CD14-positive monocyte (primary cell): ENCODE measurements around the gene HYI. TPM values are rescaled to one million over a fixed set of nuclear protein-coding genes. Genes with fewer than 3 reads are reported as not detected.
"Not testable (repeated sequence)": the region's sequence is repeated elsewhere in the genome, so short reads cannot be mapped to it uniquely, and the experiment has no call there.

Experiments
- DNase-seq, 3 donors: peaks; one replicate each; pipeline ENCODE4 v3.0.0-alpha.2; 2011 to 2022
- H2AFZ ChIP-seq: 2 replicates; pipeline ENCODE4 v1.6.0; 2012; ENCODE audit warnings: mild to moderate bottlenecking, low read depth, low read length, inconsistent platforms; ENCODE audit not compliant: insufficient read depth, poor library complexity, severe bottlenecking
- H3K27ac ChIP-seq, 2 donors: 1 replicate in 1 of 2; 2 replicates in 1 of 2; pipeline ENCODE4 v1.5.1; 2012 to 2013; ENCODE audit warnings: low read length in 2 of 2, control low read depth in 1 of 2, inconsistent platforms in 1 of 2, low read depth in 1 of 2, mild to moderate bottlenecking in 1 of 2
- H3K27me3 ChIP-seq, 2 donors: one replicate each; pipeline versions ENCODE4 v1.6.0 to v1.6.1; 2011 to 2013; ENCODE audit warnings: low read length in 2 of 2; ENCODE audit not compliant: control insufficient read depth in 2 of 2, insufficient read depth in 2 of 2
- H3K36me3 ChIP-seq, 2 donors: replicated peaks in 1 of 2; 1 replicate in 1 of 2; 2 replicates in 1 of 2; pipeline versions ENCODE4 v1.5.1 to v1.6.1; 2012 to 2013; ENCODE audit warnings: low read length in 2 of 2, control low read depth in 1 of 2, inconsistent platforms in 1 of 2, mild to moderate bottlenecking in 1 of 2; ENCODE audit not compliant: insufficient read depth in 2 of 2, control insufficient read depth in 1 of 2
- H3K4me1 ChIP-seq, 2 donors: 1 replicate in 1 of 2; 2 replicates in 1 of 2; pipeline versions ENCODE4 v1.5.1 to v1.6.1; 2012 to 2013; ENCODE audit warnings: low read length in 2 of 2, control low read depth in 1 of 2, inconsistent platforms in 1 of 2, mild to moderate bottlenecking in 1 of 2, moderate library complexity in 1 of 2; ENCODE audit not compliant: insufficient read depth in 2 of 2, control insufficient read depth in 1 of 2
- H3K4me2 ChIP-seq: replicated peaks from 2 replicates; pipeline ENCODE3; 2012; ENCODE audit warnings: low read length, moderate library complexity, mild to moderate bottlenecking; ENCODE audit not compliant: poor library complexity, severe bottlenecking; ENCODE audit errors: extremely low read depth
- H3K4me3 ChIP-seq, 3 experiments: fragments of 200-600 bp in 1 of 3; sonication (generic) in 1 of 3; replicated peaks in 1 of 3; 1 replicate in 2 of 3; 2 replicates in 1 of 3; pipeline ENCODE4 v1.5.1; 2011 to 2013; ENCODE audit warnings: low read length in 3 of 3, mild to moderate bottlenecking in 3 of 3, control low read depth in 2 of 3, low read depth in 2 of 3, inconsistent platforms in 1 of 3, moderate library complexity in 1 of 3
- H3K79me2 ChIP-seq: 2 replicates; pipeline ENCODE4 v1.6.0; 2012; ENCODE audit warnings: mild to moderate bottlenecking, control low read depth, inconsistent platforms, low read length, moderate library complexity; ENCODE audit not compliant: insufficient read depth
- H3K9ac ChIP-seq: 2 replicates; pipeline ENCODE4 v1.6.0; 2017; ENCODE audit warnings: low read length, mild to moderate bottlenecking; ENCODE audit not compliant: insufficient read depth, poor library complexity, severe bottlenecking
- H3K9me3 ChIP-seq, 2 donors: replicated peaks in 1 of 2; 1 replicate in 1 of 2; 2 replicates in 1 of 2; pipeline versions ENCODE4 v1.5.1 to v1.6.1; 2012 to 2013; ENCODE audit warnings: low read length in 2 of 2, control low read depth in 1 of 2; ENCODE audit not compliant: control insufficient read depth in 1 of 2, insufficient read depth in 1 of 2
- H4K20me1 ChIP-seq: 2 replicates; pipeline ENCODE4 v1.6.0; 2012; ENCODE audit warnings: mild to moderate bottlenecking, low read length, control low read depth, moderate library complexity; ENCODE audit not compliant: insufficient read depth
- H3K27ac Mint-ChIP-seq, 7 donors: one replicate each; pipeline ENCODE4 v1.8.0; 2020; ENCODE audit warnings: mild to moderate bottlenecking in 7 of 7, mixed read lengths in 7 of 7, moderate library complexity in 6 of 7, inconsistent platforms in 2 of 7
- H3K27me3 Mint-ChIP-seq, 3 donors: one replicate each; pipeline ENCODE4 v1.8.0; 2021 to 2022; ENCODE audit warnings: low read depth in 3 of 3, mild to moderate bottlenecking in 3 of 3, mixed read lengths in 3 of 3, moderate library complexity in 3 of 3, inconsistent platforms in 1 of 3
- H3K36me3 Mint-ChIP-seq, 2 donors: one replicate each; pipeline ENCODE4 v1.8.0; 2020; ENCODE audit warnings: mixed read lengths in 2 of 2, inconsistent platforms in 1 of 2, mild to moderate bottlenecking in 1 of 2
- H3K4me1 Mint-ChIP-seq: one replicate; pipeline ENCODE4 v1.8.0; 2020; ENCODE audit warnings: mild to moderate bottlenecking, mixed read lengths
- H3K4me3 Mint-ChIP-seq, 2 donors: one replicate each; pipeline ENCODE4 v1.8.0; 2020; ENCODE audit warnings: mild to moderate bottlenecking in 2 of 2, mixed read lengths in 2 of 2, moderate library complexity in 1 of 2
- H3K9me3 Mint-ChIP-seq, 7 donors: one replicate each; pipeline ENCODE4 v1.8.0; 2020 to 2022; ENCODE audit warnings: mixed read lengths in 7 of 7, mild to moderate bottlenecking in 6 of 7, moderate library complexity in 6 of 7, inconsistent platforms in 2 of 7
- WGBS: methylation state at CpG from one replicate; pipeline ENCODE4 v1.1.5; 2013; ENCODE audit warnings: missing lambda C conversion rate; ENCODE audit not compliant: insufficient coverage; 5-methylcytosine and 5-hydroxymethylcytosine counted together
- intact Hi-C, 2 donors: fragments of 100-400 bp; cut with micrococcal nuclease; formaldehyde crosslinking; loops; one replicate each; pipeline versions ENCODE4 v1.15.0 to v1.15.1; 2023
- polyA plus RNA-seq, 3 donors: library from polyadenylated mRNA; depleted of rRNA in 1 of 3; unstranded in 2 of 3; stranded (reverse) in 1 of 3; fragments of 300-500 nt in 2 of 3; fragments of >200 nt in 1 of 3; fragmentation: Illumina TruSeq in 2 of 3; gene quantifications; 1 replicate in 2 of 3; 2 replicates in 1 of 3; pipeline ENCODE4 v1.2.3, GENCODE V29; 2012 to 2021
- TF ChIP-seq, protein P1 (sequence below): fragments of 200-600 bp; IDR thresholded peaks from one replicate; pipeline ENCODE4 v1.8.0; 2022; ENCODE audit warnings: antibody characterized with exemption, mild to moderate bottlenecking

Gene HYI
- polyA plus RNA-seq, 3 donors: 0.74 to 7.2 (median 1.6) TPM

DNA sequence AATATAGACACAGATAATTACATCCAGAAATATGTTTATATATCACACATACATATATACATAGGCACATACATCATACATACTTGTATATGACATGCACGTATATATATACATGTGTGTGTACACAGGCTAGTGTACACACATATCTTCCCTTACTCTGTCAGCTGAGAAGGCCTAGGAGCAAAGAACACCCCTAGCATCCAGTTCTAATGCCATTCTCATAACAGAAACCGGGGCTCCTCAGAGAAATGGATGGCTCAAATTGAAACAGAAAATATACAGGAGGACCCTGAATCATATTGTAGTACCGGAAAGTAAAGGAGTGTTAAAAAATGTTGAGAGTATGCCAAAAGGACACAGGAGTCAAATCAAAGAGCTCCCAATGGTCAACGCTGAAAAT lies 19.7 kb upstream of the HYI start:
- Mint-ChIP-seq H3K36me3 (no peaks in the 10 kb centered on the region), H3K4me1 (peaks cover 10% of the 10 kb centered on the region), H3K27ac (no peak overlapping the region), H3K4me3 (no peak overlapping the region), H3K27me3 (peaks cover 0 to 5% (median 1%) of the 10 kb centered on the region in 3 donors), H3K9me3 (peaks cover 0 to 1% (median 0%) of the 10 kb centered on the region in 7 donors)
- Histone ChIP-seq H4K20me1 (no peaks in the 10 kb centered on the region), H3K9me3 (no peaks in the 10 kb centered on the region), H3K9ac (no peak overlapping the region), H3K4me3 (no peak overlapping the region), H3K36me3 (no peaks in the 10 kb centered on the region), H3K4me1 (no peaks in the 10 kb centered on the region), H3K79me2 (no peaks in the 10 kb centered on the region), H3K4me2 (no peak overlapping the region), H3K27ac (no peak overlapping the region), H3K27me3 (no peaks in the 10 kb centered on the region), H2AFZ (no peak overlapping the region)
- 80% methylated on average over 1 of the region's 4 CpGs for WGBS
- intact Hi-C loops: no loop called here
- TF ChIP-seq, protein P1, sequence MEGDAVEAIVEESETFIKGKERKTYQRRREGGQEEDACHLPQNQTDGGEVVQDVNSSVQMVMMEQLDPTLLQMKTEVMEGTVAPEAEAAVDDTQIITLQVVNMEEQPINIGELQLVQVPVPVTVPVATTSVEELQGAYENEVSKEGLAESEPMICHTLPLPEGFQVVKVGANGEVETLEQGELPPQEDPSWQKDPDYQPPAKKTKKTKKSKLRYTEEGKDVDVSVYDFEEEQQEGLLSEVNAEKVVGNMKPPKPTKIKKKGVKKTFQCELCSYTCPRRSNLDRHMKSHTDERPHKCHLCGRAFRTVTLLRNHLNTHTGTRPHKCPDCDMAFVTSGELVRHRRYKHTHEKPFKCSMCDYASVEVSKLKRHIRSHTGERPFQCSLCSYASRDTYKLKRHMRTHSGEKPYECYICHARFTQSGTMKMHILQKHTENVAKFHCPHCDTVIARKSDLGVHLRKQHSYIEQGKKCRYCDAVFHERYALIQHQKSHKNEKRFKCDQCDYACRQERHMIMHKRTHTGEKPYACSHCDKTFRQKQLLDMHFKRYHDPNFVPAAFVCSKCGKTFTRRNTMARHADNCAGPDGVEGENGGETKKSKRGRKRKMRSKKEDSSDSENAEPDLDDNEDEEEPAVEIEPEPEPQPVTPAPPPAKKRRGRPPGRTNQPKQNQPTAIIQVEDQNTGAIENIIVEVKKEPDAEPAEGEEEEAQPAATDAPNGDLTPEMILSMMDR: no peak
- DNase-seq: no peak

DNA sequence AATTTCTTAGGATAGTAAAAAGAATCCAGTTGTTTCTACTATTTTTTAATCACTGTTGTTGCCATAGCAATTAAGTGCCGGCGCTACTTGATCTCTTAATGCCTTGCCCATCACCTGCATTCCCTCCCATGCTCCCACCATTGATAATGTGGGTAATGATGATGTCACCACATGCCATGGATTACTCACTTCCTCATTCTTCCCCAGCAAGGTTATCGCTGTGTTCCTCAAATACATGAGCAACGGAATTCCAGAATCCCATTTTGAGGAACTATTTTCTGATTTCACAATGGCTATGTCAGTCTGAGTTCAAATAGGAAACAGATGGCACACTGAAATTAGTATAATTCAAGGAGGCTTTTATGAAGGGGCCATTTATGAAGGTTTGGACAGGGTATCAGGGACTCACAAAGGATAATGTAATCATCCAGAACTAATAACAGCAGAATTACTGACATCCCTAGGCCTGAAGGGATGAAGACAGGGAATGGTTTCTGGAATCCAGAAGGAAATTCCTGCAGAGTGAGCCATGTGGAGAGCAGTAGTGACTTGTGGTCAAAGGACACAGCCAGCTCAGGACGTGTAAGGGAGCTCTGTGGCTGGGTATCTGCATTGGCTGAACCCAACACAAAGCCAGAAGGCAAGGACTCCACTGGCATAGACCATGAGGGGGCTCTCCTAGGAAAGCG lies 18.9 kb upstream of the HYI start:
- H4K20me1 ChIP-seq, H3K27ac Mint-ChIP-seq, H3K27me3 Mint-ChIP-seq, intact Hi-C loops, H3K27ac ChIP-seq, H3K4me3 Mint-ChIP-seq, H3K9me3 Mint-ChIP-seq, H3K9me3 ChIP-seq, H3K79me2 ChIP-seq, H3K9ac ChIP-seq, H3K36me3 ChIP-seq, H3K4me3 ChIP-seq, H2AFZ ChIP-seq, DNase-seq, H3K27me3 ChIP-seq, H3K4me1 ChIP-seq, H3K4me2 ChIP-seq, H3K36me3 Mint-ChIP-seq, H3K4me1 Mint-ChIP-seq: not testable (repeated sequence)
- WGBS: 50% methylated on average over 2 of the region's 6 CpGs
